WERI-Rb-1 (cell line): ENCODE results near the gene DLEC1.

Source experiments
- DNase-seq: peaks from one replicate; pipeline ENCODE4 v3.0.0-alpha.2; 2020
- H3K27ac ChIP-seq: fragments of 250-450 bp; sonication (Bioruptor Pico); 2 replicates; pipeline ENCODE4 v1.5.1; 2020; ENCODE audit warnings: mild to moderate bottlenecking, moderate library complexity
- H3K27me3 ChIP-seq: fragments of 250-450 bp; sonication (Bioruptor Pico); 2 replicates; pipeline ENCODE4 v1.5.1; 2021; ENCODE audit warnings: mild to moderate bottlenecking, low read depth, moderate library complexity; ENCODE audit not compliant: insufficient read depth, severe bottlenecking
- H3K36me3 ChIP-seq: fragments of 250-450 bp; sonication (Bioruptor Pico); 2 replicates; pipeline ENCODE4 v1.5.1; 2020; ENCODE audit warnings: mild to moderate bottlenecking, moderate library complexity
- H3K4me3 ChIP-seq: 2 replicates; pipeline ENCODE4 v1.5.1; 2011; ENCODE audit warnings: low read depth, mild to moderate bottlenecking, control low read depth, low read length
- H3K9me3 ChIP-seq: fragments of 250-450 bp; sonication (Bioruptor Pico); 2 replicates; pipeline ENCODE4 v1.5.1; 2021; ENCODE audit warnings: mild to moderate bottlenecking, moderate library complexity; ENCODE audit not compliant: severe bottlenecking
- TF ChIP-seq, protein P1 (sequence below): IDR thresholded peaks from 2 replicates; pipeline ENCODE4 v1.5.1; 2011; ENCODE audit warnings: low read depth, mild to moderate bottlenecking, control low read depth, inconsistent platforms, low read length

DLEC1 gene

DNA sequence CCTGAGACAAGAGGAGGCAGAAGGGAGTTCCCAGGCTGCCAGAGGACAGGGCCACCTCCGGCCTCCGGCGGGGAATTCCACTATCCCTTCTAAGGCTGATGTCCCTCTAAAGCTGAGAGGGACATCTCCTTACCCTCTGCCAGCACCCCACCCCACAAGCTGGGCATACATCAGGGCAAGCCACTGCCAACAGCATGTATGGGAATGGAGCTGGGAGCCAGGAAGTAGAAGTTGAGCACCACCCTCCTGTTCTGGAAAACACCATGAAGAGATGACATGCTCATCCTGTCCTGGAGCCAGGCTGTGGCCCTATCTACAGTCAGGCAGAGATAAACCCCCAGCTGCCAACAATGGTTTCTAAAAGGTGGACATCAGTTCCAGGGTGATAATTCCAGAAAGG, 16.7 kb upstream of the DLEC1 start:
- no peaks in the 10 kb centered on the region for H3K9me3 ChIP-seq
- TF ChIP-seq, protein P1, sequence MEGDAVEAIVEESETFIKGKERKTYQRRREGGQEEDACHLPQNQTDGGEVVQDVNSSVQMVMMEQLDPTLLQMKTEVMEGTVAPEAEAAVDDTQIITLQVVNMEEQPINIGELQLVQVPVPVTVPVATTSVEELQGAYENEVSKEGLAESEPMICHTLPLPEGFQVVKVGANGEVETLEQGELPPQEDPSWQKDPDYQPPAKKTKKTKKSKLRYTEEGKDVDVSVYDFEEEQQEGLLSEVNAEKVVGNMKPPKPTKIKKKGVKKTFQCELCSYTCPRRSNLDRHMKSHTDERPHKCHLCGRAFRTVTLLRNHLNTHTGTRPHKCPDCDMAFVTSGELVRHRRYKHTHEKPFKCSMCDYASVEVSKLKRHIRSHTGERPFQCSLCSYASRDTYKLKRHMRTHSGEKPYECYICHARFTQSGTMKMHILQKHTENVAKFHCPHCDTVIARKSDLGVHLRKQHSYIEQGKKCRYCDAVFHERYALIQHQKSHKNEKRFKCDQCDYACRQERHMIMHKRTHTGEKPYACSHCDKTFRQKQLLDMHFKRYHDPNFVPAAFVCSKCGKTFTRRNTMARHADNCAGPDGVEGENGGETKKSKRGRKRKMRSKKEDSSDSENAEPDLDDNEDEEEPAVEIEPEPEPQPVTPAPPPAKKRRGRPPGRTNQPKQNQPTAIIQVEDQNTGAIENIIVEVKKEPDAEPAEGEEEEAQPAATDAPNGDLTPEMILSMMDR = no peak
- no peak overlapping the region for H3K27ac ChIP-seq
- no peak overlapping the region for H3K4me3 ChIP-seq
- H3K27me3 ChIP-seq = no peaks in the 10 kb centered on the region
- no peaks in the 10 kb centered on the region for H3K36me3 ChIP-seq
- no peak for DNase-seq

DNA sequence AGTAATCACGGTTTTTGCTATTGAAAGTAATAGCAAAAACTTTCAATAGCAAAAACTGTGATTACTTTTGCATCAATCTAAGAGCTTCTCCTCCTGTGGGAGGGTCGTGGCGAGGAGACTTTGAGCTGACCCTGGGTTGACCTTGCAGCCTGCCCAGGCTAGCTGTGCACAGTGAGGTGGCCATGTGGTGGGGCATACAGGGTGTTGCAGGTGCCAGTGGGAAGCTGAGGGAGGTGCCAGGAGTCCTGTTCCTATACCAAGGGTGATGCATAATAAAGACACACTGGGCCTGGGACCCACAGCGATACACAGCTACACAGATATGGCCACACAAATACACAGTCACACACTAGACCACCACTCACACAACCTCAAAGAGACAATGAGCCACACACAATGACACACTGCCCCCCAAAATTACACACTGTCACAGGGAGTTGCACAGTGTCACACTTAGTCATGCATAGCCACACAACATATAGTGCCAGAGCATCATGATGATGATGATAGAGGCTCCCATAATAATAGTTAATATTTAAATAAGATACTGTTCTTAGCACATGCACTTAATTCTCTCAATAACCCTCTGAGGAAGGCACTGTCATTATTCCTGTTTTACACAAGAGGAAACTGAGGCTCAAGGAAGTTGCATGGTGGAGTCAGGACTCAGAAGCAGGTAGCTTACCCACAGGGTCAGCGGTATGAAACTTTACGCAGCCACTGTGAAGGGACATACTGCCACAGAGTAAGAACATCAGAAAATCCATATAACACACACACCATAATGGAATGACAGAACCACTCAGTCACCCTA, 15.9 kb upstream of the DLEC1 start:
- TF ChIP-seq, protein P1 = no peak
- no peak overlapping the region for H3K4me3 ChIP-seq
- H3K27ac ChIP-seq = no peak overlapping the region

DNA sequence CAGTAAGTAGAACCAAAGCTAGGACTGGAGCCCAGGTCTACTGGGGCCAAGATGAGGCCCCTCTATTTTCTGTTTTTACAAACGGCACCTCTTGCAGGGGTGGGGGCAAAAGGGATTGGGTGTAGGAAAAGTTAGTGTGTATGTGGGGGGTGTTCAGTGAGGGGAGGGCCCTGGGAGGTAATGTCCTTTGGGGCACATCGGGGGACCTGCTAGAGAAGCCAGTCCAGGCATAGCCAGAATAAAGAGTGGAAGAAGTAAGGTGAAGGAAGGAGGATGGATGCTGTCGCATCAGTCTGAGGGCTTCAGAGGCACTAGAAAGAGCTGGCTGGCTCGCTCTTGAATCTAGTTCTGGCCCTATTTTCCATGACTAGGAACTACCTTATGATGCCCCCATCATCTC, 12.2 kb upstream of the DLEC1 start:
- Histone ChIP-seq H3K27ac (no peak overlapping the region), H3K36me3 (no peaks in the 10 kb centered on the region), H3K9me3 (no peaks in the 10 kb centered on the region), H3K27me3 (peaks cover 20% of the 10 kb centered on the region), H3K4me3 (no peak overlapping the region)
- no peak for DNase-seq
- TF ChIP-seq, protein P1 = no peak

More for the DNA sequence above, 15.9 kb upstream of the DLEC1 start:
- H3K27me3 ChIP-seq = no peaks in the 10 kb centered on the region
- no peak for DNase-seq
- H3K36me3 ChIP-seq = no peaks in the 10 kb centered on the region
- H3K9me3 ChIP-seq = no peaks in the 10 kb centered on the region

DNA sequence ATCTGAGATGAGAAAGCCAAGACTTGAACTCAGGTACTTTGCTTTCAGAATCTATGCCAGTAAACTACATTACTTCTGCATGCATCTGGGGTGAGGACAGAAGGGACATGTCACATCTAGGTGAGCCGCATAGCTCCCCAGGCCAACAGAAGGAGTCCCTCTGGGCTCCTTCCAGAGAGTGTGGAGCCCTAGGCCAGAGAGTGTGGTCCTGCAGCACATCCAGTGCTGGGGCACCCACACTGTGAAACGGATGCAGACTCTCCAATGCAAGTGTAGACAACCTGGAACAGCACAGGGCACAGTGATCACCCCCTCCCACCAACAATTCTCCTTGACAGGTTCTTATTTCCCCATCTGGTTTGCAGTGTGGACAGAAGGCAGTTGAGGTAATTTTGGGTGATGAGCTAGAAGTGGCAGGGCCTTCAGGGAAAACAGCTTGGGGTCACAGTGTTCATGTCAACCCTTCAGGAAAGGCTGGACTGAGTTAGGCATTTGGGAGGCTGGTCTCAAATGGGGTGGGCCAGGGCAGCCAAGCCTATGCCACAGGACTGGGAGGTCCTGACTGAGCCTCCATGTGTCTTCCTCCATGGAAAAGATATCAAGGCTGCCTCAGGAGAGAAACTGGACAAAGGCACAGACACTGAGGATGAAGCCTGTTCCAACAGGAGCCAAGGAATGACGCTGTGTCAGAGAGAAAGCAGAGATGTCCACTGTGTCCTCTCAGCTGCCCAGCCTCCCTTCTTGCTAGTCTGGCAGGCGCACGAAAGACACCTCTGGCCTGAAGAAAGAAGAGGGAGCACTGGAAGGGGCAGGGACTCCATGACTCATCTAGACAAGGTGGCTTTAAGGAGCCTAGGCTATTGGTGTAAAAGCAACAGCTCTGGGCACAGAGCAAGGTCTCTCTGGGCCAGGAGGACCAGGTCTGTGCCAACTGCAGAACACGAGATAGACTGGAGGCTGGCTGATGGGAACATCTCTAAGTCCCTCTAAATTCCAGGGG, 11.2 kb upstream of the DLEC1 start:
- DNase-seq = no peak
- Histone ChIP-seq H3K27me3 (peaks cover 21% of the 10 kb centered on the region), H3K36me3 (no peaks in the 10 kb centered on the region), H3K27ac (no peak overlapping the region), H3K4me3 (no peak overlapping the region), H3K9me3 (no peaks in the 10 kb centered on the region)
- TF ChIP-seq, protein P1 = no peak

DNA sequence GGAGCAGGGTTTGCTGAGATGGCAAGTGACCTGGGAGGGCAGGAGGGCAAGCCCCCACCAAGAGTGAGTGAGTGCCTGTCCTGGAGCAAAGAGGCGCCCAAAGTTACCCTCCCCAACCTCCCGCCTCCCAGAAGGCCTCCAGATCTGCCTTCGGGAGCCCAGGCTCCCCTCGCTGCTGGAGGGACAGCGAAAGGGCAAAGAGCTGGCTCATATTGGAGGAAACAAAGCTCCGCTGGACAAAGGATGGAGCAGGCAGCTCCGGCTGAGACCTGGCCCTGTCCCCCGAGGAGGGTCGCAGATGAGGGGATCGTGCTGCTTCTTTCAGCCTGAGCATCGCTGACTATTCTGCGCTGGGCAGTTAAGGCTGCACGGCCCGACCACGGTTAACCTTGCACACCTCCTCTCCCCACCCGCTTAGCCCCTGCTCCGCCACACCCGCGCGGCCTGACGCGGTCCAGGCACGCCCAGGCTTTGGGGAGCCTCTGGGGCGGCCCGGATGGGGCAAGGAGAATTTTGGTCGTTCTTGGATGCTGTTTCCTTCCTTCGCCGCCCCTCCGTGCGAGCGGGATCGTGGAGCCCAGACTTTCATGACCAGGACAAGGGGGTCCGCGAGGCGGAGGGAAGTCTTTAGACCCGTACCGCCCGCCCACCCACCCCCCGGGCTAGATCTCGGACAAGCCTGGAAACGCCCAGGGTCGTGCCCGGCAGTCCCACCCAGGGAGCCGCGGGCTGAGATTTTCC, 10.2 kb upstream of the DLEC1 start:
- H3K9me3 ChIP-seq = no peaks in the 10 kb centered on the region
- DNase-seq = no peak
- no peak overlapping the region for H3K27ac ChIP-seq
- H3K27me3 ChIP-seq = peaks cover 21% of the 10 kb centered on the region
- H3K4me3 ChIP-seq = no peak overlapping the region
- TF ChIP-seq, protein P1 = no peak
- no peaks in the 10 kb centered on the region for H3K36me3 ChIP-seq
